HEK293 (cell line): ENCODE measurements around the gene CLK2.

Source experiments
- CTCF ChIA-PET: fragments of 350-600 bp; formaldehyde crosslinking; extraction: SDS; loops from one replicate; lab custom pipeline; 2021; ENCODE audit warnings: antibody characterized with exemption; lab: Yijun Ruan, JAX
- POLR2A ChIA-PET: fragments of 300-600 bp; formaldehyde crosslinking; extraction: SDS; loops from one replicate; lab custom pipeline; 2020; ENCODE audit warnings: antibody characterized with exemption, inconsistent platforms; lab: Yijun Ruan, JAX
- H3K27ac ChIP-seq: fragments of 200-500 bp; sonication (Bioruptor generic); 2 replicates; pipeline ENCODE4 v1.5.1; 2014; ENCODE audit warnings: low read depth, low read length, control low read depth, inconsistent platforms; ENCODE audit errors: extremely low read depth
- H3K36me3 ChIP-seq, 2 experiments: fragments of 200-500 bp in 1 of 2; sonication (Bioruptor generic) in 1 of 2; 1 replicate in 1 of 2; 2 replicates in 1 of 2; pipeline ENCODE4 v1.5.1; 2014 to 2017; ENCODE audit warnings: inconsistent platforms in 2 of 2, low read length in 2 of 2; ENCODE audit not compliant: control insufficient read depth in 2 of 2, insufficient read depth in 1 of 2
- H3K4me1 ChIP-seq: fragments of 200-500 bp; sonication (Bioruptor generic); 2 replicates; pipeline ENCODE4 v1.5.1; 2014; ENCODE audit warnings: mild to moderate bottlenecking, low read length, inconsistent platforms; ENCODE audit not compliant: control insufficient read depth, insufficient read depth
- H3K4me3 ChIP-seq: 2 replicates; pipeline ENCODE4 v1.5.1; 2011; ENCODE audit warnings: low read depth, mild to moderate bottlenecking, control low read depth, low read length, moderate library complexity
- H3K9me3 ChIP-seq: fragments of 200-500 bp; sonication (Bioruptor generic); 2 replicates; pipeline ENCODE4 v1.5.1; 2014; ENCODE audit warnings: low read depth, low read length, inconsistent platforms; ENCODE audit not compliant: control insufficient read depth, insufficient read depth
- BCL6B ChIP-seq: fragments of 450-650 bp; formaldehyde crosslinking; IDR thresholded peaks from 2 replicates; pipeline ENCODE4 v1.5.1; 2017; ENCODE audit warnings: missing biosample characterization, missing genetic modification characterization
- CTCF ChIP-seq: fragments of 450-650 bp; formaldehyde crosslinking; IDR thresholded peaks from 2 replicates; pipeline ENCODE4 v1.5.1; 2016; ENCODE audit warnings: missing biosample characterization, missing genetic modification characterization
- GLIS1 ChIP-seq: fragments of 450-650 bp; formaldehyde crosslinking; IDR thresholded peaks from 2 replicates; pipeline ENCODE4 v1.5.1; 2016; ENCODE audit warnings: missing biosample characterization, missing genetic modification characterization
- HIC1 ChIP-seq: fragments of 450-650 bp; formaldehyde crosslinking; IDR thresholded peaks from 2 replicates; pipeline ENCODE4 v1.5.1; 2016; ENCODE audit warnings: missing biosample characterization, missing genetic modification characterization
- KLF1 ChIP-seq: fragments of 450-650 bp; formaldehyde crosslinking; IDR thresholded peaks from 2 replicates; pipeline ENCODE4 v1.5.1; 2016; ENCODE audit warnings: missing biosample characterization, missing genetic modification characterization
- KLF9 ChIP-seq: fragments of 450-650 bp; formaldehyde crosslinking; IDR thresholded peaks from 2 replicates; pipeline ENCODE4 v1.5.1; 2016; ENCODE audit warnings: missing biosample characterization, missing genetic modification characterization, low read depth
- PATZ1 ChIP-seq: fragments of 450-650 bp; formaldehyde crosslinking; IDR thresholded peaks from 2 replicates; pipeline ENCODE4 v1.5.1; 2016; ENCODE audit warnings: missing biosample characterization, missing genetic modification characterization
- PRDM4 ChIP-seq: fragments of 450-650 bp; formaldehyde crosslinking; IDR thresholded peaks from 2 replicates; pipeline ENCODE4 v1.5.1; 2017; ENCODE audit warnings: missing biosample characterization, missing genetic modification characterization
- REPIN1 ChIP-seq: fragments of 450-650 bp; formaldehyde crosslinking; IDR thresholded peaks from 2 replicates; pipeline ENCODE4 v1.5.1; 2017; ENCODE audit warnings: missing biosample characterization, missing genetic modification characterization, low read depth
- SP2 ChIP-seq: fragments of 450-650 bp; formaldehyde crosslinking; IDR thresholded peaks from 2 replicates; pipeline ENCODE4 v1.5.1; 2016; ENCODE audit warnings: missing biosample characterization, missing genetic modification characterization
- YY1 ChIP-seq: fragments of 450-650 bp; formaldehyde crosslinking; IDR thresholded peaks from 2 replicates; pipeline ENCODE4 v1.5.1; 2018; ENCODE audit warnings: missing biosample characterization, missing genetic modification characterization
- YY2 ChIP-seq: fragments of 450-650 bp; formaldehyde crosslinking; IDR thresholded peaks from 2 replicates; pipeline ENCODE4 v1.5.1; 2016; ENCODE audit warnings: missing biosample characterization, missing genetic modification characterization
- ZBTB49 ChIP-seq: fragments of 450-650 bp; formaldehyde crosslinking; IDR thresholded peaks from 2 replicates; pipeline ENCODE4 v1.5.1; 2016; ENCODE audit warnings: missing biosample characterization, missing genetic modification characterization, low read depth
- ZFHX2 ChIP-seq: fragments of 450-650 bp; formaldehyde crosslinking; conservative IDR thresholded peaks from 2 replicates; pipeline ENCODE4 v1.5.1; 2016; ENCODE audit warnings: missing biosample characterization, missing genetic modification characterization
- ZFP37 ChIP-seq: fragments of 450-650 bp; formaldehyde crosslinking; IDR thresholded peaks from 2 replicates; pipeline ENCODE4 v1.5.1; 2016; ENCODE audit warnings: missing biosample characterization, missing genetic modification characterization
- ZIC2 ChIP-seq: fragments of 450-650 bp; formaldehyde crosslinking; IDR thresholded peaks from 2 replicates; pipeline ENCODE4 v1.5.1; 2016; ENCODE audit warnings: missing biosample characterization, missing genetic modification characterization
- ZNF148 ChIP-seq: fragments of 450-650 bp; formaldehyde crosslinking; IDR thresholded peaks from 2 replicates; pipeline ENCODE4 v1.5.0; 2017; ENCODE audit warnings: missing biosample characterization, missing genetic modification characterization, borderline replicate concordance
- ZNF16 ChIP-seq: fragments of 450-650 bp; formaldehyde crosslinking; IDR thresholded peaks from 2 replicates; pipeline ENCODE4 v1.5.1; 2016; ENCODE audit warnings: low read depth, missing biosample characterization, missing genetic modification characterization
- ZNF423 ChIP-seq: fragments of 450-650 bp; formaldehyde crosslinking; IDR thresholded peaks from 2 replicates; pipeline ENCODE4 v1.5.1; 2016; ENCODE audit warnings: missing biosample characterization, missing genetic modification characterization
- ZNF76 ChIP-seq: fragments of 450-650 bp; formaldehyde crosslinking; IDR thresholded peaks from 2 replicates; pipeline ENCODE4; 2016; ENCODE audit warnings: low read depth, missing biosample characterization, missing genetic modification characterization, borderline replicate concordance

The CLK2 gene

GRCh38 chr1:155309423-155310021 is 36.2 kb upstream of the CLK2 start:
- CTCF ChIA-PET: interaction anchor here (0.6 to 3.1 kb wide), 4 partner anchors 13 to 65 kb away, joined by 3 to 15 read pairs (median 6); no protein-coding TSS in a partner anchor
- Histone ChIP-seq H3K27ac (peak overlapping the region; percentile 88), H3K4me3 (peak overlapping the region; percentile 67), H3K9me3 (no peaks in the 10 kb centered on the region), H3K4me1 (peaks cover 5% of the 10 kb centered on the region; the same call in 1 of the 2 replicates), H3K36me3 (peaks cover 28 to 43% of the 10 kb centered on the region in 2 experiments; a peak in 2 of 3 replicates)
- POLR2A ChIA-PET: interaction anchor here (1.2 to 1.8 kb wide), 2 partner anchors 11 to 35 kb away, joined by 3 to 4 read pairs; partner anchors contain the start of gene RUSC1
- TF ChIP-seq PATZ1 (tag by site-specific recombination): peak; percentile 49
- no peak for TF ChIP-seq ZFP37 (tag by site-specific recombination)
- TF ChIP-seq ZNF16 (tag by site-specific recombination): no peak
- TF ChIP-seq GLIS1 (tag by site-specific recombination): 0 out of 2 replicates have a peak, but pooled peaks have one; percentile 24
- TF ChIP-seq ZNF148 (tag by site-specific recombination): no peak
- no peak for TF ChIP-seq BCL6B
- peak; percentile 65 for TF ChIP-seq ZNF423 (tag by site-specific recombination)
- peak; percentile 32; the same call in 1 of the 2 replicates for TF ChIP-seq ZNF76 (tag by site-specific recombination)
- TF ChIP-seq ZIC2: peak; percentile 99
- peak; percentile 96 for TF ChIP-seq KLF1 (tag by site-specific recombination)
- TF ChIP-seq YY2 (tag by site-specific recombination): peak; percentile 60
- TF ChIP-seq ZFHX2 (tag by site-specific recombination): 0 out of 2 replicates have a peak, but pooled peaks have one; percentile 16
- peak; percentile 46; the same call in 1 of the 2 replicates for TF ChIP-seq CTCF
- TF ChIP-seq SP2 (tag by site-specific recombination): peak; percentile 29; the same call in 1 of the 2 replicates
- 0 out of 2 replicates have a peak, but pooled peaks have one; percentile 34 for TF ChIP-seq YY1 (tag by site-specific recombination)
- peak; percentile 5; the same call in 1 of the 2 replicates for TF ChIP-seq KLF9
- TF ChIP-seq ZBTB49 (tag by site-specific recombination): no peak
- TF ChIP-seq REPIN1 (tag by site-specific recombination): no peak
- peak; percentile 95 for TF ChIP-seq HIC1
- TF ChIP-seq PRDM4: no peak
